Uterus (tissue), 4 donors: ENCODE measurements around the gene POLQ. TPM values are rescaled to one million over a fixed set of nuclear protein-coding genes. Genes with fewer than 3 reads are reported as not detected.

Experiments
- DNase-seq, 2 donors: peaks; one replicate each; pipeline ENCODE4 v3.0.0-alpha.2; 2019 to 2020
- H3K27ac ChIP-seq, 2 donors: fragments of 200-600 bp; sonication (generic); 1 replicate in 1 of 2; 2 replicates in 1 of 2; pipeline ENCODE4 v1.5.1; 2016 to 2018
- H3K27me3 ChIP-seq, 2 donors: fragments of 200-600 bp; sonication (generic); one replicate each; pipeline ENCODE4 v1.5.1; 2018 to 2019; ENCODE audit warnings: control low read depth in 1 of 2
- H3K36me3 ChIP-seq, 2 donors: fragments of 200-600 bp; sonication (generic); one replicate each; pipeline ENCODE4 v1.5.1; 2019; ENCODE audit warnings: control low read depth in 1 of 2
- H3K4me1 ChIP-seq, 2 donors: fragments of 200-600 bp; sonication (generic); one replicate each; pipeline ENCODE4 v1.5.1; 2018 to 2019; ENCODE audit warnings: control low read depth in 1 of 2
- H3K4me3 ChIP-seq, 2 donors: fragments of 200-600 bp; sonication (generic); 1 replicate in 1 of 2; 2 replicates in 1 of 2; pipeline ENCODE4 v1.5.1; 2018 to 2019; ENCODE audit warnings: mild to moderate bottlenecking in 1 of 2
- H3K9me3 ChIP-seq, 2 donors: fragments of 200-600 bp; sonication (generic); one replicate each; pipeline ENCODE4 v1.5.1; 2019; ENCODE audit warnings: control low read depth in 1 of 2
- POLR2A ChIP-seq, 2 donors: fragments of 450-650 bp; IDR thresholded peaks; one replicate each; pipeline ENCODE4 v1.6.1; 2016; ENCODE audit warnings: antibody characterized with exemption in 2 of 2, mild to moderate bottlenecking in 1 of 2, moderate library complexity in 1 of 2
- intact Hi-C: fragments of 100-400 bp; cut with DNase I; formaldehyde crosslinking; loops from one replicate; pipeline ENCODE4 v1.15.1; 2023; ENCODE audit warnings: low total_unique reads
- total RNA-seq, 4 donors: library from RNA; depleted of rRNA in 3 of 4; stranded (reverse); fragments of >200 nt in 3 of 4; gene quantifications; one replicate each; pipeline versions ENCODE4 v1.1.0 to v1.2.4, GENCODE V29; 2014 to 2023
- TF ChIP-seq, protein P1 (sequence below), 4 experiments: fragments of 200-600 bp in 2 of 4; fragments of 450-650 bp in 2 of 4; sonication (generic) in 2 of 4; IDR thresholded peaks; one replicate each; pipeline ENCODE4 v1.5.1; 2016 to 2019; ENCODE audit warnings: antibody characterized with exemption in 4 of 4, mild to moderate bottlenecking in 2 of 4, moderate library complexity in 1 of 4
- donor health status: DM: yes; HTN: yes; CAD: no.

Gene POLQ
- total RNA-seq, 4 donors from 2014 or later: 0.26 to 5.8 (median 0.58) TPM; not detected in 1

DNA sequence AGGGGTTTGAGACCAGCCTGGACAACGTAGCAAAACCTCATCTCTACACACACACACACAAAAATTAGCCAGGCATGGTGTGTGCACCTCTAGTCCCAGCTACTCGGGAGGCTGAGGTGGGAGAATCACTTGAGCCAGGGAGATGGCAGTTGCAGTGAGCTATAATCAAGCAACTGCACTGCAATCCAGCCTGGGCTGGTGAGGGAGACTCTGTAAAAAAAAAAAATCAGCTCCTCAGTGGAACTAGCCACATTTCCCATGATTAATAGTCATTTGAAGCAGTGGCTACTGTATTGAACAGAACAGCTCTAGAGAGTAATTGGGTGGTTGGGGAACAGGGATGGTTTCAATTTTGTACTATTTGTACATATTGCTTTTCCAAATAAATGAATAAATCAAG is 35.9 kb upstream of the POLQ start:
- Histone ChIP-seq H3K27ac (no peak overlapping the region), H3K4me1 (no peaks in the 10 kb centered on the region), H3K4me3 (no peak overlapping the region), H3K27me3 (no peaks in the 10 kb centered on the region), H3K36me3 (no peaks in the 10 kb centered on the region), H3K9me3 (no peaks in the 10 kb centered on the region)
- TF ChIP-seq, protein P1, sequence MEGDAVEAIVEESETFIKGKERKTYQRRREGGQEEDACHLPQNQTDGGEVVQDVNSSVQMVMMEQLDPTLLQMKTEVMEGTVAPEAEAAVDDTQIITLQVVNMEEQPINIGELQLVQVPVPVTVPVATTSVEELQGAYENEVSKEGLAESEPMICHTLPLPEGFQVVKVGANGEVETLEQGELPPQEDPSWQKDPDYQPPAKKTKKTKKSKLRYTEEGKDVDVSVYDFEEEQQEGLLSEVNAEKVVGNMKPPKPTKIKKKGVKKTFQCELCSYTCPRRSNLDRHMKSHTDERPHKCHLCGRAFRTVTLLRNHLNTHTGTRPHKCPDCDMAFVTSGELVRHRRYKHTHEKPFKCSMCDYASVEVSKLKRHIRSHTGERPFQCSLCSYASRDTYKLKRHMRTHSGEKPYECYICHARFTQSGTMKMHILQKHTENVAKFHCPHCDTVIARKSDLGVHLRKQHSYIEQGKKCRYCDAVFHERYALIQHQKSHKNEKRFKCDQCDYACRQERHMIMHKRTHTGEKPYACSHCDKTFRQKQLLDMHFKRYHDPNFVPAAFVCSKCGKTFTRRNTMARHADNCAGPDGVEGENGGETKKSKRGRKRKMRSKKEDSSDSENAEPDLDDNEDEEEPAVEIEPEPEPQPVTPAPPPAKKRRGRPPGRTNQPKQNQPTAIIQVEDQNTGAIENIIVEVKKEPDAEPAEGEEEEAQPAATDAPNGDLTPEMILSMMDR (IDR thresholded peaks at IDR 0.05): no peak
- no peak for TF ChIP-seq POLR2A (IDR thresholded peaks at IDR 0.05)
- intact Hi-C loops: no loop called here
- DNase-seq: no peak

- no peaks in the 10 kb centered on the region for H3K4me1 ChIP-seq
- no peaks in the 10 kb centered on the region for H3K9me3 ChIP-seq
- no peaks in the 10 kb centered on the region for H3K27me3 ChIP-seq
- DNase-seq: no peak
- TF ChIP-seq POLR2A (IDR thresholded peaks at IDR 0.05): no peak
- TF ChIP-seq, protein P1 (IDR thresholded peaks at IDR 0.05): no peak
- no peaks in the 10 kb centered on the region for H3K36me3 ChIP-seq
- no peak overlapping the region for H3K4me3 ChIP-seq
- H3K27ac ChIP-seq: no peak overlapping the region
- intact Hi-C loops: no loop called here
These were observed 28.7 kb upstream of the POLQ start for GRCh38 chr3:121574449-121574848.

GRCh38 chr3:121567649-121568048 is 21.9 kb upstream of the POLQ start, which contains the start of gene ARGFX:
ARGFX (plus strand) TSS chr3:121567949; CDS start chr3:121570714, 2,765 bp downstream.
- intact Hi-C loops: no loop called here
- DNase-seq: no peak
- Histone ChIP-seq H3K9me3 (no peaks in the 10 kb centered on the region), H3K27me3 (no peaks in the 10 kb centered on the region), H3K36me3 (no peaks in the 10 kb centered on the region), H3K4me3 (no peak within 1 kb of the TSS), H3K4me1 (no peaks in the 10 kb centered on the region), H3K27ac (no peak within 1 kb of the TSS)
- TF ChIP-seq, protein P1 (IDR thresholded peaks at IDR 0.05): no peak
- TF ChIP-seq POLR2A (IDR thresholded peaks at IDR 0.05): no peak

GRCh38 chr3:121566773-121567172 is 21.0 kb upstream of the POLQ start:
- TF ChIP-seq, protein P1 (IDR thresholded peaks at IDR 0.05): no peak
- no peak for TF ChIP-seq POLR2A (IDR thresholded peaks at IDR 0.05)
- H3K4me3 ChIP-seq: no peak overlapping the region
- H3K9me3 ChIP-seq: no peaks in the 10 kb centered on the region
- no peaks in the 10 kb centered on the region for H3K4me1 ChIP-seq
- no peak for DNase-seq
- no peaks in the 10 kb centered on the region for H3K36me3 ChIP-seq
- no peaks in the 10 kb centered on the region for H3K27me3 ChIP-seq
- intact Hi-C loops: no loop called here
- H3K27ac ChIP-seq: no peak overlapping the region

- no peaks in the 10 kb centered on the region for H3K36me3 ChIP-seq
- H3K9me3 ChIP-seq: no peaks in the 10 kb centered on the region
- intact Hi-C loops: no loop called here
- no peak for DNase-seq
- H3K27me3 ChIP-seq: no peaks in the 10 kb centered on the region
- no peaks in the 10 kb centered on the region for H3K4me1 ChIP-seq
- H3K4me3 ChIP-seq: no peak overlapping the region
- TF ChIP-seq POLR2A (IDR thresholded peaks at IDR 0.05): no peak
- TF ChIP-seq, protein P1 (IDR thresholded peaks at IDR 0.05): no peak
- H3K27ac ChIP-seq: no peak overlapping the region
These were observed 16.4 kb upstream of the POLQ start for GRCh38 chr3:121562148-121562547.
